WTC11 (cell line): Measurements from ENCODE around the gene RAET1E. TPM values are rescaled to one million over a fixed set of nuclear protein-coding genes. Genes with fewer than 3 reads are reported as not detected.
"Not testable (repeated sequence)": the region's sequence is repeated elsewhere in the genome, so short reads cannot be mapped to it uniquely, and the experiment has no call there.

Experiments used
- ATAC-seq: fragments of 200-7000 bp; cut with Tn5 transposase; 2 replicates; pipeline ENCODE4 v1.10.0; 2021; ENCODE audit warnings: mild to moderate bottlenecking, moderate library complexity
- CTCF ChIA-PET: fragments of 300-600 bp; sonication (Branson Sonifier 250); formaldehyde crosslinking; loops from one replicate; lab custom pipeline; 2021; ENCODE audit warnings: antibody characterized with exemption; lab: Charles Lee
- POLR2A ChIA-PET: fragments of 350-600 bp; sonication (Branson Sonifier 250); formaldehyde crosslinking; loops from one replicate; lab custom pipeline; 2021; ENCODE audit warnings: antibody characterized with exemption; lab: Charles Lee
- DNase-seq: peaks from one replicate; pipeline ENCODE4 v3.0.0; 2021; ENCODE audit warnings: low spot score
- H3K27ac Mint-ChIP-seq: 2 replicates; pipeline ENCODE4 v1.8.0; 2021; ENCODE audit warnings: mixed read lengths
- H3K27me3 Mint-ChIP-seq: 2 replicates; pipeline ENCODE4 v1.8.0; 2021; ENCODE audit warnings: low read depth, mild to moderate bottlenecking, moderate library complexity, mixed read lengths
- H3K36me3 Mint-ChIP-seq: 2 replicates; pipeline ENCODE4 v1.8.0; 2021; ENCODE audit warnings: mixed read lengths
- H3K4me1 Mint-ChIP-seq: 2 replicates; pipeline ENCODE4 v1.8.0; 2022; ENCODE audit warnings: mixed read lengths
- H3K4me3 Mint-ChIP-seq: 2 replicates; pipeline ENCODE4 v1.8.0; 2021; ENCODE audit warnings: mild to moderate bottlenecking, moderate library complexity, mixed read lengths
- H3K9me3 Mint-ChIP-seq: 2 replicates; pipeline ENCODE4 v1.8.0; 2021; ENCODE audit warnings: mixed read lengths
- ELF4 ChIP-seq: sonication (generic); formaldehyde crosslinking; IDR thresholded peaks from 2 replicates; pipeline ENCODE4 v1.8.1; 2022; ENCODE audit warnings: low read depth, mild to moderate bottlenecking, moderate library complexity, missing genetic modification reagents
- FOXJ3 ChIP-seq: sonication (generic); formaldehyde crosslinking; IDR thresholded peaks from 2 replicates; pipeline ENCODE4 v1.9.0; 2021; ENCODE audit warnings: missing genetic modification reagents, mild to moderate bottlenecking, borderline replicate concordance
- FOXK1 ChIP-seq: sonication (generic); formaldehyde crosslinking; IDR thresholded peaks from 2 replicates; pipeline ENCODE4 v1.8.0; 2022; ENCODE audit warnings: mild to moderate bottlenecking, moderate library complexity, missing genetic modification reagents
- JUN ChIP-seq: sonication (generic); formaldehyde crosslinking; IDR thresholded peaks from 2 replicates; pipeline ENCODE4 v1.8.0; 2023; ENCODE audit warnings: mild to moderate bottlenecking, missing genetic modification reagents
- MAX ChIP-seq: sonication (generic); formaldehyde crosslinking; IDR thresholded peaks from 2 replicates; pipeline ENCODE4 v1.8.0; 2022; ENCODE audit warnings: mild to moderate bottlenecking, missing genetic modification reagents
- SOX15 ChIP-seq: fragments of 250-450 bp; sonication (Bioruptor Pico); IDR thresholded peaks from 2 replicates; pipeline ENCODE4 v1.9.0; 2021; ENCODE audit warnings: mild to moderate bottlenecking
- ZNF219 ChIP-seq: sonication (generic); formaldehyde crosslinking; IDR thresholded peaks from 2 replicates; pipeline ENCODE4 v1.8.0; 2023; ENCODE audit warnings: missing genetic modification reagents, mild to moderate bottlenecking, borderline replicate concordance
- ZNF232 ChIP-seq: sonication (generic); formaldehyde crosslinking; IDR thresholded peaks from 2 replicates; pipeline ENCODE4 v1.8.0; 2022; ENCODE audit warnings: mild to moderate bottlenecking, missing genetic modification reagents
- total RNA-seq: library from RNA; stranded (reverse); gene quantifications from 3 replicates; pipeline ENCODE4 v1.2.3, GENCODE V29; 2021
- TF ChIP-seq, protein P1 (sequence below): sonication (generic); formaldehyde crosslinking; IDR thresholded peaks from 2 replicates; pipeline ENCODE4 v1.8.1; 2023; ENCODE audit warnings: mild to moderate bottlenecking, missing genetic modification reagents
- TF ChIP-seq, protein P2 (sequence below): sonication (generic); formaldehyde crosslinking; IDR thresholded peaks from 2 replicates; pipeline ENCODE4 v1.8.0; 2023; ENCODE audit warnings: missing genetic modification reagents, mild to moderate bottlenecking, borderline replicate concordance
- TF ChIP-seq, protein P3 (sequence below): sonication (generic); formaldehyde crosslinking; conservative IDR thresholded peaks from 2 replicates; pipeline ENCODE4 v1.8.1; 2023; ENCODE audit warnings: mild to moderate bottlenecking, low read depth, missing genetic modification reagents, moderate library complexity

Gene RAET1E
- total RNA-seq, 1 experiment from 2014 or later, result not detected

DNA sequence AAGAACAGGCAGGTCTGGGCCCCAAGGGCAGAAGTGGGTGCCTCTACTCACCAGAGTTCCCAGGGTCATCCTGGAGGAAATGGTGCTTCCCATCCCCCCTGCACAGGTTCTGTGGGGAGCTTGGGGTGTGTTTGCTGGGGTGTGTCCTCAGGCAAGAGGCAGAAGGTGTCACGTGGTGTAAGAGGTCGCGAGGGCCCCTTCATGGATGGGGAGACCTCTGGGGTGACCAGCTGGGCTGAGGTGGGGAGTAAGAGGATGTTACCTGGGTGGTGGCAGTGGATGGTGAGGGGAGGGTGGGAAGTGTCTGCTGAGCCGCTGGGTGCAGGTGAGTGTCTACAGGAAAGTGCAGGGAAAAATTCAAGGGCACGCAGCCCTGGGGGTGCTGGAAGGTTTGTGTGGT is 24.2 kb upstream of the RAET1E start:
- CTCF ChIA-PET, result interaction anchor here (0.7 to 1.0 kb wide), 4 partner anchors 10 to 85 kb away, joined by 3 to 6 read pairs (median 3); no protein-coding TSS in a partner anchor
- H3K9me3 Mint-ChIP-seq, DNase-seq, ATAC-seq, H3K27ac Mint-ChIP-seq, H3K36me3 Mint-ChIP-seq, POLR2A ChIA-PET: not testable (repeated sequence)
- Mint-ChIP-seq H3K4me3 (peak overlapping the region; percentile 83), H3K4me1 (peaks cover 14% of the 10 kb centered on the region), H3K27me3 (peaks cover 89% of the 10 kb centered on the region)

GRCh38 chr6:149921361-149921760 is 23.4 kb upstream of the RAET1E start:
- no peak for DNase-seq

DNA sequence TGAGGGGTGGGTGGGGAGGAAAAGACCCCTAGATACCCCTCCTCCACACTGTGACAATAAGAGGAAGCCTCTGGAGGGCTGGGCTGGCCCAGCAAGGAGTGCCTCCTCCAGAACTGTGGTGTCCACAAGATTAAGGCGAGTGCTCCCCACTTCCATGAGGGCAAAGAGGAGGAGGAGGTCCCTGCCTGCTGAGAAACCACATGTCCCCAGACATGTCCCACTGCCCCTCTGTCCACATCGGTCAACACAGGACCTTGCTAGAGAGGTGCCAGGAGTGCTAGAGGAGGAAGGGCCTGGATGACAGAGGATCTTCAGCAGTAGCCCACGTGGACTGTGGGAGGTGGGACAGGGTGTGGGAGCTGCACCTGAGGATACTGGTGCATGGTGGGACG is 21.9 kb upstream of the RAET1E start:
- DNase-seq, result no peak
- POLR2A ChIA-PET, result no interaction called here
- TF ChIP-seq ZNF219 (CRISPR knock-in tag) (no peak), SOX15 (CRISPR knock-in tag) (no peak)
- TF ChIP-seq, protein P1, sequence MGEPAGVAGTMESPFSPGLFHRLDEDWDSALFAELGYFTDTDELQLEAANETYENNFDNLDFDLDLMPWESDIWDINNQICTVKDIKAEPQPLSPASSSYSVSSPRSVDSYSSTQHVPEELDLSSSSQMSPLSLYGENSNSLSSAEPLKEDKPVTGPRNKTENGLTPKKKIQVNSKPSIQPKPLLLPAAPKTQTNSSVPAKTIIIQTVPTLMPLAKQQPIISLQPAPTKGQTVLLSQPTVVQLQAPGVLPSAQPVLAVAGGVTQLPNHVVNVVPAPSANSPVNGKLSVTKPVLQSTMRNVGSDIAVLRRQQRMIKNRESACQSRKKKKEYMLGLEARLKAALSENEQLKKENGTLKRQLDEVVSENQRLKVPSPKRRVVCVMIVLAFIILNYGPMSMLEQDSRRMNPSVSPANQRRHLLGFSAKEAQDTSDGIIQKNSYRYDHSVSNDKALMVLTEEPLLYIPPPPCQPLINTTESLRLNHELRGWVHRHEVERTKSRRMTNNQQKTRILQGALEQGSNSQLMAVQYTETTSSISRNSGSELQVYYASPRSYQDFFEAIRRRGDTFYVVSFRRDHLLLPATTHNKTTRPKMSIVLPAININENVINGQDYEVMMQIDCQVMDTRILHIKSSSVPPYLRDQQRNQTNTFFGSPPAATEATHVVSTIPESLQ, result no peak
- Mint-ChIP-seq H3K9me3 (no peaks in the 10 kb centered on the region), H3K27ac (no peak overlapping the region), H3K36me3 (no peaks in the 10 kb centered on the region), H3K4me1 (peaks cover 8% of the 10 kb centered on the region), H3K4me3 (no peak overlapping the region), H3K27me3 (peaks cover 69% of the 10 kb centered on the region)
- CTCF ChIA-PET, result no interaction called here
- no peak for ATAC-seq

More at GRCh38 chr6:149921361-149921760, 23.4 kb upstream of the RAET1E start:
- H3K27ac Mint-ChIP-seq, result no peak overlapping the region
- no peaks in the 10 kb centered on the region for H3K9me3 Mint-ChIP-seq
- no peak for TF ChIP-seq ELF4 (CRISPR knock-in tag)
- TF ChIP-seq JUN, result no peak
- TF ChIP-seq ZNF232, result no peak
- ChIA-PET POLR2A (no interaction called here), CTCF (no interaction called here)
- peaks cover 84% of the 10 kb centered on the region for H3K27me3 Mint-ChIP-seq
- no peak for ATAC-seq
- H3K4me1 Mint-ChIP-seq, result peaks cover 13% of the 10 kb centered on the region
- H3K36me3 Mint-ChIP-seq, result no peaks in the 10 kb centered on the region
- peak overlapping the region; percentile 83 for H3K4me3 Mint-ChIP-seq

GRCh38 chr6:149919126-149919833 is 21.4 kb upstream of the RAET1E start:
- H3K36me3 Mint-ChIP-seq, H3K27ac Mint-ChIP-seq, H3K9me3 Mint-ChIP-seq, H3K4me1 Mint-ChIP-seq, POLR2A ChIA-PET, ATAC-seq, H3K4me3 Mint-ChIP-seq, DNase-seq: not testable (repeated sequence)
- CTCF ChIA-PET, result interaction anchor here (1.5 kb wide), 1 partner anchor 21 kb away, joined by 3 read pairs; the partner anchor contains the start of gene RAET1E
- H3K27me3 Mint-ChIP-seq, result peaks cover 67% of the 10 kb centered on the region

DNA sequence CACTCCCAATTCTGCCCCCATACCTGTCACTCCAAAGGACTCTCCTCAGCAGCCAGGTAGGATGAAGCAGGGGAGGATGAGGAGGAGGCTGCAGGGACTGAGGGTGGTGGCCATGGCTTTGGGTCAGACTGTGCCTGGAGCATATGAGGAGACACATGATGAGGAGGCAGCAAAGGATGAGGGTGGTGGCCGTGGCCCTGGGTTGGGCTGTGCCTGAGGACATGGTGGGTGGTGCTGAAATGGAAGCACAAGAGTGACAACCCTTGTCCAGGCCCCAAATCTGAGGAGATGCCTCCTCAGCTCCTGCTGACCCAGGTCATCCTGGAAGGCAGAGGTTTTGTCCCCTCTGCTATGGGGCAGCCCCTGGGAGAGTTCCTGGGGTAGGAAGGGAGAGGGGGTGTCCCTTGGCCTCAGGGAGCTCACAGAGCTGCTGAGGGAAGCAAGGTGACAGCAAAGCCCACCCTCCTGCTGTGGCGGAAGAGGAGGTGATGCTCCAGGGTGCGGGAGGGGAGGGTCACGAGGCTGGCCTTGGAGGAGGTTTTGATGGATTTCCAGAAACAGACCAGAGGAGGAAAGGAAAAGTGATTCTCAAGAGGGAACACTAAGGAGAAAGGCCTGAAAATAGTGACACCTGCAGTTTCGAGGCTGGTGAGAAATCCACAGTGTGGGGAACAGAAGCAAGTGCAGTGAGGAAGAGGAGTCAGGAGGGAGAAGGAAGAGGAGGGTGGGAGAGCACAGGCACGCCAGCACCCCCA is 20.4 kb upstream of the RAET1E start:
- peaks cover 5% of the 10 kb centered on the region for H3K4me1 Mint-ChIP-seq
- DNase-seq, result no peak
- H3K4me3 Mint-ChIP-seq, result no peak overlapping the region
- no peak for ATAC-seq
- no peak overlapping the region for H3K27ac Mint-ChIP-seq
- no peaks in the 10 kb centered on the region for H3K9me3 Mint-ChIP-seq
- H3K27me3 Mint-ChIP-seq, result peaks cover 67% of the 10 kb centered on the region
- CTCF ChIA-PET, result interaction anchor here (1.2 to 1.5 kb wide), 3 partner anchors 20 to 74 kb away, joined by 3 read pairs; partner anchors contain the start of gene RAET1E
- POLR2A ChIA-PET, result no interaction called here
- no peaks in the 10 kb centered on the region for H3K36me3 Mint-ChIP-seq
- TF ChIP-seq, protein P1, result no peak
- TF ChIP-seq FOXJ3 (CRISPR knock-in tag) (no peak), MAX (CRISPR knock-in tag) (no peak), FOXK1 (CRISPR knock-in tag) (no peak)
- TF ChIP-seq, protein P2, sequence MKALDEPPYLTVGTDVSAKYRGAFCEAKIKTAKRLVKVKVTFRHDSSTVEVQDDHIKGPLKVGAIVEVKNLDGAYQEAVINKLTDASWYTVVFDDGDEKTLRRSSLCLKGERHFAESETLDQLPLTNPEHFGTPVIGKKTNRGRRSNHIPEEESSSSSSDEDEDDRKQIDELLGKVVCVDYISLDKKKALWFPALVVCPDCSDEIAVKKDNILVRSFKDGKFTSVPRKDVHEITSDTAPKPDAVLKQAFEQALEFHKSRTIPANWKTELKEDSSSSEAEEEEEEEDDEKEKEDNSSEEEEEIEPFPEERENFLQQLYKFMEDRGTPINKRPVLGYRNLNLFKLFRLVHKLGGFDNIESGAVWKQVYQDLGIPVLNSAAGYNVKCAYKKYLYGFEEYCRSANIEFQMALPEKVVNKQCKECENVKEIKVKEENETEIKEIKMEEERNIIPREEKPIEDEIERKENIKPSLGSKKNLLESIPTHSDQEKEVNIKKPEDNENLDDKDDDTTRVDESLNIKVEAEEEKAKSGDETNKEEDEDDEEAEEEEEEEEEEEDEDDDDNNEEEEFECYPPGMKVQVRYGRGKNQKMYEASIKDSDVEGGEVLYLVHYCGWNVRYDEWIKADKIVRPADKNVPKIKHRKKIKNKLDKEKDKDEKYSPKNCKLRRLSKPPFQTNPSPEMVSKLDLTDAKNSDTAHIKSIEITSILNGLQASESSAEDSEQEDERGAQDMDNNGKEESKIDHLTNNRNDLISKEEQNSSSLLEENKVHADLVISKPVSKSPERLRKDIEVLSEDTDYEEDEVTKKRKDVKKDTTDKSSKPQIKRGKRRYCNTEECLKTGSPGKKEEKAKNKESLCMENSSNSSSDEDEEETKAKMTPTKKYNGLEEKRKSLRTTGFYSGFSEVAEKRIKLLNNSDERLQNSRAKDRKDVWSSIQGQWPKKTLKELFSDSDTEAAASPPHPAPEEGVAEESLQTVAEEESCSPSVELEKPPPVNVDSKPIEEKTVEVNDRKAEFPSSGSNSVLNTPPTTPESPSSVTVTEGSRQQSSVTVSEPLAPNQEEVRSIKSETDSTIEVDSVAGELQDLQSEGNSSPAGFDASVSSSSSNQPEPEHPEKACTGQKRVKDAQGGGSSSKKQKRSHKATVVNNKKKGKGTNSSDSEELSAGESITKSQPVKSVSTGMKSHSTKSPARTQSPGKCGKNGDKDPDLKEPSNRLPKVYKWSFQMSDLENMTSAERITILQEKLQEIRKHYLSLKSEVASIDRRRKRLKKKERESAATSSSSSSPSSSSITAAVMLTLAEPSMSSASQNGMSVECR (CRISPR knock-in tag), result no peak
- TF ChIP-seq, protein P3, sequence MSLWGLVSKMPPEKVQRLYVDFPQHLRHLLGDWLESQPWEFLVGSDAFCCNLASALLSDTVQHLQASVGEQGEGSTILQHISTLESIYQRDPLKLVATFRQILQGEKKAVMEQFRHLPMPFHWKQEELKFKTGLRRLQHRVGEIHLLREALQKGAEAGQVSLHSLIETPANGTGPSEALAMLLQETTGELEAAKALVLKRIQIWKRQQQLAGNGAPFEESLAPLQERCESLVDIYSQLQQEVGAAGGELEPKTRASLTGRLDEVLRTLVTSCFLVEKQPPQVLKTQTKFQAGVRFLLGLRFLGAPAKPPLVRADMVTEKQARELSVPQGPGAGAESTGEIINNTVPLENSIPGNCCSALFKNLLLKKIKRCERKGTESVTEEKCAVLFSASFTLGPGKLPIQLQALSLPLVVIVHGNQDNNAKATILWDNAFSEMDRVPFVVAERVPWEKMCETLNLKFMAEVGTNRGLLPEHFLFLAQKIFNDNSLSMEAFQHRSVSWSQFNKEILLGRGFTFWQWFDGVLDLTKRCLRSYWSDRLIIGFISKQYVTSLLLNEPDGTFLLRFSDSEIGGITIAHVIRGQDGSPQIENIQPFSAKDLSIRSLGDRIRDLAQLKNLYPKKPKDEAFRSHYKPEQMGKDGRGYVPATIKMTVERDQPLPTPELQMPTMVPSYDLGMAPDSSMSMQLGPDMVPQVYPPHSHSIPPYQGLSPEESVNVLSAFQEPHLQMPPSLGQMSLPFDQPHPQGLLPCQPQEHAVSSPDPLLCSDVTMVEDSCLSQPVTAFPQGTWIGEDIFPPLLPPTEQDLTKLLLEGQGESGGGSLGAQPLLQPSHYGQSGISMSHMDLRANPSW (CRISPR knock-in tag), result no peak
